Fibroblast of mammary gland (primary cell): ENCODE data around the gene FAIM2.

Source experiments
- DNase-seq: peaks from one replicate; pipeline ENCODE4 v3.0.0-alpha.2; 2010; ENCODE audit warnings: low read depth
- H3K4me3 ChIP-seq: 2 replicates; pipeline ENCODE4 v1.5.1; 2011; ENCODE audit warnings: low read depth, mild to moderate bottlenecking, low read length, moderate library complexity; ENCODE audit not compliant: control insufficient read depth
- TF ChIP-seq, protein P1 (sequence below): conservative IDR thresholded peaks from 2 replicates; pipeline ENCODE4 v1.5.1; 2011; ENCODE audit warnings: low read depth, low read length, inconsistent platforms; ENCODE audit not compliant: control insufficient read depth, insufficient read depth

The FAIM2 gene

GRCh38 chr12:49911213-49911605, 7.5 kb upstream of the FAIM2 start:
- TF ChIP-seq, protein P1, sequence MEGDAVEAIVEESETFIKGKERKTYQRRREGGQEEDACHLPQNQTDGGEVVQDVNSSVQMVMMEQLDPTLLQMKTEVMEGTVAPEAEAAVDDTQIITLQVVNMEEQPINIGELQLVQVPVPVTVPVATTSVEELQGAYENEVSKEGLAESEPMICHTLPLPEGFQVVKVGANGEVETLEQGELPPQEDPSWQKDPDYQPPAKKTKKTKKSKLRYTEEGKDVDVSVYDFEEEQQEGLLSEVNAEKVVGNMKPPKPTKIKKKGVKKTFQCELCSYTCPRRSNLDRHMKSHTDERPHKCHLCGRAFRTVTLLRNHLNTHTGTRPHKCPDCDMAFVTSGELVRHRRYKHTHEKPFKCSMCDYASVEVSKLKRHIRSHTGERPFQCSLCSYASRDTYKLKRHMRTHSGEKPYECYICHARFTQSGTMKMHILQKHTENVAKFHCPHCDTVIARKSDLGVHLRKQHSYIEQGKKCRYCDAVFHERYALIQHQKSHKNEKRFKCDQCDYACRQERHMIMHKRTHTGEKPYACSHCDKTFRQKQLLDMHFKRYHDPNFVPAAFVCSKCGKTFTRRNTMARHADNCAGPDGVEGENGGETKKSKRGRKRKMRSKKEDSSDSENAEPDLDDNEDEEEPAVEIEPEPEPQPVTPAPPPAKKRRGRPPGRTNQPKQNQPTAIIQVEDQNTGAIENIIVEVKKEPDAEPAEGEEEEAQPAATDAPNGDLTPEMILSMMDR: no peak
- no peak overlapping the region for H3K4me3 ChIP-seq
- no peak for DNase-seq

DNA sequence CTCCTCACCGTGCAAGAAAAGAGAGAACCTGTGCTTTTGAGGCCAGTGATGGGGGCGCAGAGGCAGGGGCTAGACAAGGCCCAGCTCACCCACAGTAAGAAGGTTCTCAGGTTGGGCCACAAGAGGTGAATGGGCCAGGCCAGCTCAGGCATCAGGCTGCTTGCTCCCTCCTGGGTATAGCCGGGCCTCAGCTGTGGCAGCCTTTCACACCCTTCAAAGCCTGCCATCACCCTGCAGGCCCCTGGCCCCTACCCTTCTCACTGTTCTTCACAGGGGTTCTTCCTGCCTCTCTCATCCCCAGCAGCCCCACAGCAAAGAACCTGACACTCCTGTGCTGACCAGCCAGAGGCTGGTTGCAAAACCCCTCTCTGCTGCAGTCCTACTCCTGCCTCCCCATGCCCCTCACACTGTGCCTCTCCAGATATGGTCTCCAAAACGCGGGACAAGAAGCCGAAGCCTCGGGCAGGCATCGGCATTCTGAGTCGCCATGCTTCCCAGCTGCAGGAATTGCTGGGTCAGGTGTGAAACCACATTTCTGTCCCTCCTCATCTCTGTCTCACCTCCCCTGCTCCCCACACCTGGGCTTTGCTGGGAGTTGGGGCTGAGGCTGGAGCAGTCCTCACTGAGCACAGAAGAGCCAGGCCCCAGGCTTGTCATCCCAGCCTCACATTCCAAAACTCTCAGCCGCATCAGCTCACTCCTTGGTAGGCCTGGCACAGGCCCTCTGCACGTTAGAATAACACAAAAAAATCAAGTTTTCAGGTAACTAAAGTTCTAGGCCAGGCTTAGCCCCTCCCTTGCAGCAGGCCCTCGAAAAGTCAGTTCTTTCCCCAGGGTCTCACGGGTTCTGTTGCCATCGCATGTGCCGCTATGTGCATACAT, 6.9 kb upstream of the FAIM2 start:
- DNase-seq: no peak
- H3K4me3 ChIP-seq: no peak overlapping the region
- TF ChIP-seq, protein P1: no peak

DNA sequence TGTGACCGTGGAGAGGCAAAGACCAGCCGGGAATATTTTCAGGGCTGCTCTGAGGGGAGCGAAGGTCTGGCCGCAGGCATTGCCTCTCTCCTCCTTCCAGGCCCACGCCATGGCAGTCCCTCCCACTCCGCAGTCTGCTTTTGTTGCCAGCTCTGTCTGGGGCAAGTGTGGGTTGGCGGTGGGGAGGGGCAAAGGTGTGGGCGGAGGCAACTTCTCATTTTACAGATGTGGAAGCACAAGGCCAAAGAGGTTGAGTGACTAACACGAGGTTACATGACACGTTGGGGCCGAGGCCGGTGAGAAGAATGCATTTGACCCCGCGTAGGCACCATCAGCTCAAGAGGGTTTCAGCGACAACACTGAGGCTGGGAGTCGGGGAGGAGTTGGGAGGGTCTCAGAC, 6.1 kb upstream of the FAIM2 start:
- DNase-seq: peak; percentile 76
- H3K4me3 ChIP-seq: no peak overlapping the region
- TF ChIP-seq, protein P1: no peak

DNA sequence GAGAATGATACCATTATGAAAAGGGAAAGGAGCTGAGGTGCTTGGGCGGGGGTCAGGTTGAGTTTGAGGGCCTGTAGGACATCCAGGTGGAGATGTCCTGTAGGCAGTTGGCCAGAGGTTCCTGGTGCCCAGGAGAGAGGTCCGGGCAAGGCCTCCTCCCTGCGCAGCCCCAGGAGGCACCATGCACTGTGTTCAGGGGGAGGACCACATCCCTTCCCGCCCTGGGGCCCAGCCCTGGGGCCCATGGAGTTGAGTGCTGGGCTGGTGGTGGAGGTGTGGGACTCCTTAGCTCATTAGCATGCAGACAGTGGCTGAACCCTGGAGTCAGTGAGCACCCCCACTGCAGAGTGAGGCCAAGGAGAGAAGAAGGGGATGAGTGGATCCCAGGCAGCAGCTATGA, 5.7 kb upstream of the FAIM2 start:
- no peak overlapping the region for H3K4me3 ChIP-seq
- TF ChIP-seq, protein P1: no peak
- no peak for DNase-seq

DNA sequence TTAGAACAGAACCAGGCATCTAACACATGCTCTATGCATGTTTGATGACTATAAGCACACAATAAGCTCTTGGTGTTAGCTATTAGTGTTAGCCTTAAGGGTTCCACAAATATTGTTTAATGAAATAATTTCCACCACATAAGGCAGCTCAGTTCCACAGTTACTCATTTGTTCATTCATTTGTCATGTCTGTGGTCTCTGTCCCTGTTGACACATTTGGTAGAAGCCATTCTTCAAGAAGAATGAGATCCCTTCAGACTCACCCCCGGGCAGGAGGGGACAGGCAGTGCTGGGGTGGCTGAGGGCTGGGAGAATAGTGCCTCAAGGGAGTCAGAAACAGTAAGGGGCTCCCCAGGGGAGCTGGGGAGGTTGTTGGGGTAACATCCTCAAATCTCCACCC, 3.7 kb upstream of the FAIM2 start:
- TF ChIP-seq, protein P1: no peak
- no peak overlapping the region for H3K4me3 ChIP-seq
- no peak for DNase-seq

- DNase-seq: no peak
- H3K4me3 ChIP-seq: no peak overlapping the region
- TF ChIP-seq, protein P1: no peak
Measured at GRCh38 chr12:49905718-49906314, 2.1 kb upstream of the FAIM2 start.
